Esophagus squamous epithelium (tissue), 5 donors: ENCODE measurements around the gene MCEE. TPM values are rescaled to one million over a fixed set of nuclear protein-coding genes. Genes with fewer than 3 reads are reported as not detected.
"Not testable (repeated sequence)": the region's sequence is repeated elsewhere in the genome, so short reads cannot be mapped to it uniquely, and the experiment has no call there.

Experiments
- DNase-seq: peaks from one replicate; lab custom pipeline; 2025; lab: John Stamatoyannopoulos, UW
- H3K27ac ChIP-seq, 4 donors: fragments of 200-600 bp; sonication (generic); one replicate each; pipeline ENCODE4 v1.5.1; 2016 to 2019; ENCODE audit warnings: mild to moderate bottlenecking in 1 of 4
- H3K27me3 ChIP-seq, 4 donors: fragments of 200-600 bp; sonication (generic); 1 replicate in 3 of 4; 2 replicates in 1 of 4; pipeline versions ENCODE4 v1.5.1 to v1.6.0; 2017 to 2021; ENCODE audit warnings: antibody characterized with exemption in 1 of 4
- H3K36me3 ChIP-seq, 3 donors: fragments of 200-600 bp; sonication (generic); one replicate each; pipeline ENCODE4 v1.5.1; 2016 to 2019
- H3K4me1 ChIP-seq, 3 donors: fragments of 200-600 bp; sonication (generic); one replicate each; pipeline ENCODE4 v1.5.1; 2017 to 2019
- H3K4me3 ChIP-seq, 4 donors: fragments of 200-600 bp; sonication (generic); 1 replicate in 3 of 4; 2 replicates in 1 of 4; pipeline ENCODE4 v1.5.1; 2016 to 2019; ENCODE audit warnings: mild to moderate bottlenecking in 2 of 4, moderate library complexity in 1 of 4
- H3K9me3 ChIP-seq, 3 donors: fragments of 200-600 bp; sonication (generic); one replicate each; pipeline ENCODE4 v1.5.1; 2016 to 2019
- CTCF ChIP-seq, 6 experiments: fragments of 450-650 bp in 4 of 6; fragments of 200-600 bp in 2 of 6; sonication (generic) in 2 of 6; IDR thresholded peaks; one replicate each; pipeline ENCODE4 v1.5.1; 2016 to 2019; ENCODE audit warnings: antibody characterized with exemption in 6 of 6, mild to moderate bottlenecking in 4 of 6, moderate library complexity in 4 of 6
- POLR2A ChIP-seq, 4 donors: fragments of 450-650 bp; IDR thresholded peaks; one replicate each; pipeline ENCODE4 v1.6.1; 2017; ENCODE audit warnings: antibody characterized with exemption in 4 of 4, mild to moderate bottlenecking in 4 of 4, moderate library complexity in 3 of 4
- WGBS, 2 donors: methylation state at CpG; one replicate each; pipeline ENCODE4 v1.1.5; 2018; 5-methylcytosine and 5-hydroxymethylcytosine counted together
- intact Hi-C: fragments of 100-400 bp; cut with DNase I; formaldehyde crosslinking; loops from one replicate; pipeline ENCODE4 v1.15.0; 2022
- total RNA-seq, 4 donors: library from RNA; depleted of rRNA; stranded (reverse); fragments of >200 nt; gene quantifications; one replicate each; pipeline ENCODE4 v1.1.0, GENCODE V29; 2016
- donor health status: DM: yes; HTN: yes; CAD: no.

MCEE gene
- total RNA-seq, 4 donors from 2014 or later, result 18.9 to 26.5 (median 21.6) TPM

DNA sequence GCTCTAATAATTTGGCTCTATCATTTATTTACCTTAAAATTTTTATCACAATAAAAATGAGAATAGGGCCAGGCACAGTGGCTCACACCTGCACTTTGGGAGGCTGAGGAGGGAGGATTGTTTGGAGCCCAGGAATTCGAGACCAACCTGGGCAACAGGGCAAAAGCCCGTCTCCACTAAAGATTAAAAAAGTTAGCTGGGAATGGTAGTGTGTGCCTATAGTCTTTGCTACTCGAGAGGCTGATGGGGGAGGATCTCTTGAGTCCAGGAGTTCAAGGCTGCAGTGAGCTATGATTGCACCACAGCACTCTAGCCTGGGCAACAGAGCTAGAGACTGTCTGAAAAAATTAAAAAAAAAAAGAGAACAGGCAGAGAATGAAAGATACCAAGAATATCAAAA is 6.1 kb upstream of the MCEE start:
- TF ChIP-seq CTCF (IDR thresholded peaks at IDR 0.05) (no peak), POLR2A (IDR thresholded peaks at IDR 0.05) (no peak)
- no peaks in the 10 kb centered on the region for H3K9me3 ChIP-seq
- no peak overlapping the region for H3K27ac ChIP-seq
- no peak overlapping the region for H3K4me3 ChIP-seq
- no peaks in the 10 kb centered on the region for H3K27me3 ChIP-seq
- intact Hi-C loops, result no loop called here
- no peak for DNase-seq
- WGBS, 2 donors, result 59 to 69% methylated on average over 3 of the region's 3 CpGs
- peaks cover 0 to 22% (median 10%) of the 10 kb centered on the region in 3 donors for H3K4me1 ChIP-seq
- H3K36me3 ChIP-seq, result peaks cover 0 to 86% (median 39%) of the 10 kb centered on the region in 3 donors

GRCh38 chr2:71133603-71134002 is 3.6 kb upstream of the MCEE start:
- Histone ChIP-seq H3K9me3 (no peaks in the 10 kb centered on the region), H3K4me3 (no peak overlapping the region), H3K36me3 (peaks cover 0 to 60% (median 21%) of the 10 kb centered on the region in 3 donors), H3K27ac (no peak overlapping the region), H3K4me1 (peaks cover 7 to 33% (median 18%) of the 10 kb centered on the region in 3 donors), H3K27me3 (no peaks in the 10 kb centered on the region)
- intact Hi-C loops, result no loop called here
- TF ChIP-seq POLR2A (IDR thresholded peaks at IDR 0.05) (no peak), CTCF (IDR thresholded peaks at IDR 0.05) (no peak)
- no peak for DNase-seq

GRCh38 chr2:71131387-71132166 is 1.5 kb upstream of the MCEE start:
- DNase-seq, H3K27me3 ChIP-seq, intact Hi-C loops, H3K9me3 ChIP-seq: not testable (repeated sequence)
- Histone ChIP-seq H3K4me1 (peaks cover 13 to 53% (median 26%) of the 10 kb centered on the region in 3 donors), H3K27ac (peak overlapping the region; percentile 92 to 99 (median 97)), H3K4me3 (peak overlapping the region; percentile 77 to 97 (median 80)), H3K36me3 (peaks cover 0 to 40% (median 16%) of the 10 kb centered on the region in 3 donors)
- WGBS, 2 donors, result 40 to 42% methylated on average over 7 of the region's 7 CpGs

- Histone ChIP-seq H3K4me3 (peak overlapping the region; percentile 77 to 97 (median 80)), H3K4me1 (peaks cover 13 to 53% (median 26%) of the 10 kb centered on the region in 3 donors), H3K27me3 (no peaks in the 10 kb centered on the region), H3K27ac (peak overlapping the region; percentile 92 to 99 (median 97)), H3K36me3 (peaks cover 0 to 33% (median 10%) of the 10 kb centered on the region in 3 donors), H3K9me3 (no peaks in the 10 kb centered on the region)
- intact Hi-C loops, result no loop called here
- 0 to 1% methylated on average over 4 of the region's 4 CpGs for WGBS, 2 donors
- no peak for DNase-seq
- TF ChIP-seq CTCF (IDR thresholded peaks at IDR 0.05) (no peak), POLR2A (IDR thresholded peaks at IDR 0.05) (no peak)
Observed at GRCh38 chr2:71130905-71131244, 846 bp upstream of the MCEE start.

- no peak for DNase-seq
- Histone ChIP-seq H3K27ac (peak overlapping the region; percentile 92 to 99 (median 97)), H3K4me1 (peaks cover 13 to 53% (median 26%) of the 10 kb centered on the region in 3 donors), H3K36me3 (peaks cover 0 to 22% (median 2%) of the 10 kb centered on the region in 3 donors), H3K27me3 (no peaks in the 10 kb centered on the region), H3K4me3 (peak overlapping the region; percentile 77 to 97 (median 80)), H3K9me3 (no peaks in the 10 kb centered on the region)
- TF ChIP-seq CTCF (IDR thresholded peaks at IDR 0.05) (peak in 1 of 6 experiments; percentile 16), POLR2A (IDR thresholded peaks at IDR 0.05) (peak in 1 of 4 donors; percentile 23)
- WGBS, 2 donors, result 0 to 1% methylated on average over 1 to 14 of the region's 17 CpGs
- intact Hi-C loops, result no loop called here
Observed at GRCh38 chr2:71129902-71130151, 202 bp downstream of the MCEE start.
